NCI-H1694 (cell line): ENCODE results near the gene WFIKKN2.
"Not testable (repeated sequence)": the region's sequence is repeated elsewhere in the genome, so short reads cannot be mapped to it uniquely, and the experiment has no call there.

ENCODE experiments used
- DNase-seq: peaks from one replicate; lab custom pipeline; 2025; lab: John Stamatoyannopoulos, UW

Gene WFIKKN2

DNA sequence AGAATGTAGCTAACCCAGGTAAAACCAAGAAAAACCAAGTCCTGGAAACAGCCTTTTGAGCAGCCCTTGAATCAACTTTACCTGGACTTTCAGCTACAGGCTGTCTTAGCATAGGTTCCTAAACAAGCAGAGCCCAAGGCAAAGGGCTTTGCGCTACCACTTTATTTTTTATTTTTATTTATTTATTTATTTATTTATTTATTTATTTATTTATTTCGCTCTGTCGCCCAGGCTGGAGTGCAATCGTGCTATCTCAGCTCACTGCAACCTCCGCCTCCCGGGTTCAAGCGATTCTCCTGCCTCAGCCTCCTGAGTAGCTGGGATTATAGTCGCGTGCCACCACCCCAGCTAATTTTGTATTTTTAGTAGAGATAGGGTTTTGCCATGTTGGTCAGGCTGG is 41.7 kb downstream of the WFIKKN2 start:
- DNase-seq, result not testable (repeated sequence)

DNA sequence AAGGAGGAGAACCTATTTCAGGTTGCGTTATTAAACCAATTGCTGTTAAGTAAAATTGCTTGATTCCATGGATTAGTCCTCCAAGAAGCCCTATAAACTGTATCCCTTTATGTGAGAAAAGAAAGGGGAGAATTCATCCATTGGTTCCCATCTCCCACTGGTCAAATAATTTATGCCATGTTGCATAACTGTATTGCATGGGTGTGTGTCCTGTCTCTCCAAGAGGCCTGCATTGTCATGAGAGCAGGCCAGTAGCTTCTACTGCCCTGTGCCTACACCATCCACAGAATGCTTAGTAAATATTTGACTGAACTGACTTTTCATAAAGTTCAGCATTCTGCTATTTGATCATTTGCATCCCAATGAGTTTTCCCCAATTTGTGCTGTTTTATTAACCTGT is 42.5 kb downstream of the WFIKKN2 start:
- DNase-seq, result no peak

DNA sequence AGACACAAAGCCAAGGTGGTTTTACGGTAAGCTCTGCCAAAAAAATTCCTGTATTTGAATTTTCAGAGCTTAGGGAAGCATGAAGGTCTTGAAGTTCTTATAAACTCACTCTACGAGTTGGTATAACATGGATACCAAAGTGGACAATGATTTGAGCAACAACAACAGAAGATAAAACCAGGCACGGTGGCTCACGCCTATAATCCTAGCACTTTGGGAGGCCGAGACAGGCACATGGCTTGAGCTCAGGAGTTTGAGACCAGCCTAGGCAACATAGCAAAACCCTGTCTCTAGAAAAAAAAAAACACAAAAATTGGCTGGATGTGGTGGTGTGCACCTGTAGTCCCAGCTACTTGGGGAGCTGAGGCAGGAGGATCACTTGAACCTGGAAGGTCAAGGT is 43.7 kb downstream of the WFIKKN2 start:
- no peak for DNase-seq

DNA sequence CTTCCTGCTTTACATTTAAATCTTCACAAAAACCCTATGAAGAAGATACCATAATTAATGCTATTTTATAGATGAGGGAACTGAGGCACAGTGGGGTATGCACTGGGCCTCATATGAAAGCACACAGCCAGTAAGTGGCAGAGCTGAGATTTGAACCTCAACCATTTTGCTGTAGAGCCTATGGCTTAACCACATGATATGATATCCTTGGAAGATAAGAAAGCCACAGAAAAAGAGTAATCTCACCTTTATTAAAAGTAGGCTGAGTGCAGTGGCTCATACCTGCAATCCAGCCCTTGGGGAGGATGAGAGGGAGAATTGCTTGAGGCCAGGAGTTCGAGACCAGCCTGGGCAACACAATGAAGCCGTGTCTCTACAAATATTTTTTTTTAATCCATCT is 45.8 kb downstream of the WFIKKN2 start:
- no peak for DNase-seq

DNA sequence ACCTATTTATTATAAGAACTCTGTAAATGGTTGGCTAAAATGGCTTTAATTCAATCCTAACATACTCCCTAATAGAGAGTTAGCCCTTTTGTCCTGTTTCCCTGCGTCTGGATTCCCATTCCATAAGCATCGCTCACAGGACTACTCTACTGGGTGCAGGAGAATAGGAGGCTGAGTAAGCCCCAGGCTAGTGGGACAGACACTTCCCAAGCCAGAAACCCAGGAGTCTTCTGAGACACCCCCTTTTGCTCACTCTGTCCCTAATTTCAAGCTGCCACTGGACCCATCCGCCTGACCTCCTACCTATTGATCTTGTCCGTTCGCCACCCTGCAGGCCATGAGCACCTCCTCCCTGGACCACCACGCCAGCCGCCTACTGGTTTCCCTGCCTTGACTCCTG is 47.5 kb downstream of the WFIKKN2 start:
- DNase-seq, result no peak

DNA sequence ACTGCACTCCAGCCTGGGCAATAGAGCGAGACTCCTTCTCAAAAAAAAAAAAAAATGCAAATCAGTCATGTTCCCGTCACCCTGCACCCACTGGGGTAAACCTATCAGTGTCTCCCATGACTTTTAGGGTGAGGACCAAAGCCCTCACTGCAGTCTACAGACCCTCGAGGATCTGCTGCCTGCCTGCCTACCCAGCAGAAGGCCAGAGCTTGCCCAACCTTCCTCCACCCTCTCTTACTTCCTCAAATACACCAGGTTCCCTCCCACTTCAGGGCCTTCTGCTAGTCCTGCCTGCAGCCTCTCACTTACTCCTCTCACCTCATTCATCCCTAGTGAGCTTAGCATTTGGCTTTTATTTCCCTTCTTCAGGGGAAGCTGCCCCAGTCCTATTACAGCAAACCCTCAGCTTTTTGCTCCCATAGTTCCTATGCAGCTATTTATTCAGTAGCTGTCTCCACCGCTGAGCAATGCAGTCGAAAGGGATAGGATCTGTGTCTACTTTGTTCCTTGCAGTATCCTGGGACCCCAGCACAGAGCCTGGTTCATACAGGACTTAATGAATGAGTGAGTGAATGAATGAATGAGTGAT is 48.6 kb downstream of the WFIKKN2 start:
- DNase-seq, result no peak

DNA sequence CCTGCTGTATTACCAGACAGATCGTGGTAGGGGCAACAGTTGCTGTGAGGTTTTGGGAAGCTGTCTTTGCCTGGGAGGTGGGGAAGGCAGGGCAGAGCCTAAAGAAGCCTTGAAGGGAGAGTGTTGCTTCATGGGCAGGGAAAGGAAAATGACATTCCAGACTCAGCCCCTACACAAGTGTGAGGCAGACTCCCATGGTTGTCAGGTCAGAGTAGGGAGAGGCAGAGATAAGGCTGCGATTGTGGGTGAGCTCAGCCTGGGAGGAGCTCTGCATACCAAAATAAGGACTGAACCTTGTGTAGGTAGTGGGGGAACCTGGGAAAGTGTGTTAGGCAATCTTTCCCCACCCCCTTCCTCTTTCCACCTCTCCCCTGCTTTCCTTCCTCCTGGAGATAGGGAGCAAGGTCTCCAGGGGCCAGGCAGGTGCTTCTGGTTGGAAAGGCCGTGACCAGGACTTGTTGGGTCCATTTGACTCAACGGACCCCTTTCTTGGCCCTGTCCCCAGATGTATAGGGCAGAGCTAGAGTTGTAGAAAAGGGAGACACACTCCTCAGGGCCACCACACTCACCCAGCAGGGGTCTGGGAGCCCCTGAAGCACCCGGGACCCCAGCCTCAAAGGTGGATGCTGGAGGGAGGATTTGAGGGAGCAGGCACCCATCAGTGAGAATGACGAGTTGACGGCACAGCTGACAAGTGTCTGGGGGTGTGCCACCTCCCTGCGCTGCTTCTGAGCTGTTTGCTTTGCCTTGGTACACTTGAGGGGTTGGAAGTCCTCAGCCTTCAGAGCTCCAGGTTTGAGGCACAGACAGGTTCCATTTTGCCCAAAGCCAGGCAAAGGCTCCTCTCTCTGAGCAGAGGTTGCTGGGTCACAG is 49.3 kb downstream of the WFIKKN2 start:
- no peak for DNase-seq

DNA sequence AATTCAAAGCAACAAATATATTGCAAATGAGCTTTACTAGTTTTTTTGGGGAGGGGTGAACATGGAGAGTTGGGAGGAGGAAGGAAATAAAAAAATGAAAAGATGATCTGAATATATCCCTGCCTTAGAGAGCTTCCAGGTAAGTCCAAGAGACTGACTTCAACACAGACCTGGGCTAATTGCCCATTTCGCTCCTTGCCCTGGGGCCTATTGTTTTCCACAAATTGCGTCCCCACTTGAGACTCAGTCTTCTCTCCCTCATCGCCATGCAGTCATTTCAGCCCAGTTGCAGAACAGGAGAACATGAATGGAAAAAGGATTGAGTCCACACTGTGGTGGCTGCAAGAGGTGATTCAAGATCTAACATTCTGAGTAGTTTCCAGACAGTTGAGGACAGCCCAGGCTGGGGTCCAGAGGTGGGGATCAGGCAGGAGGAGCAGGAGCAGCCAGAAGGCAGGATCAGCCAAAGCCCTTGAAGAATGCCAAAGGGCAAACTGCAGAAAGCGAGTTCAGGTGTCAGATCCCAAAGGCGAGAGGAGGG is 52.4 kb downstream of the WFIKKN2 start:
- DNase-seq, result no peak

DNA sequence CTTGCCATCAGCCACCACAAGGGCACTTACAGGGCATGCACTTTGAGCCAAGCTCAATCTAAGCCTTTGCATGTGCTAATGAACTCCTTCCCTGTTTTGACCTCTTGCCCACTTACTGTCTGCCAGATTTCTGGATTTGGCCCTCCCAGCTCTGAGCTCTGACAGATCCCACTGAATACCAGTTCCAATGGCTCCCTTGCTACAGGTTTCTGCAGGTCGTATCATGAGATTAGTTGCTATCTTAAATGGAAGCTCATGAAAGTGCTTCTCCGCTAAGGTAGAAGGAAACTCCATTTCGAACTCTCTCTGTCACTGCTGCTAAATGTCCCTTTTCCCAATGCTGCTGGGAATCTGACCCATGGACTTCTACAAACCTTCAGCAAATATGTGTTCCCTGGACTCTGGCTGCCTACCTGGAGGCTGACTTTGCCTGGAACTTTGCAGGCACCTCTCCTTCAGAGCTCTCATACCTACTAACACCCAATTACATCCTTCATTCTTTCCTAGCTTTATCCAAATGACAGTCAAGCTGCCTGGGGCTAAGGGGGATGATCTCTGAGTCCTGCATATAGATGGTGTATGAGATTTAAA is 54.2 kb downstream of the WFIKKN2 start:
- no peak for DNase-seq

DNA sequence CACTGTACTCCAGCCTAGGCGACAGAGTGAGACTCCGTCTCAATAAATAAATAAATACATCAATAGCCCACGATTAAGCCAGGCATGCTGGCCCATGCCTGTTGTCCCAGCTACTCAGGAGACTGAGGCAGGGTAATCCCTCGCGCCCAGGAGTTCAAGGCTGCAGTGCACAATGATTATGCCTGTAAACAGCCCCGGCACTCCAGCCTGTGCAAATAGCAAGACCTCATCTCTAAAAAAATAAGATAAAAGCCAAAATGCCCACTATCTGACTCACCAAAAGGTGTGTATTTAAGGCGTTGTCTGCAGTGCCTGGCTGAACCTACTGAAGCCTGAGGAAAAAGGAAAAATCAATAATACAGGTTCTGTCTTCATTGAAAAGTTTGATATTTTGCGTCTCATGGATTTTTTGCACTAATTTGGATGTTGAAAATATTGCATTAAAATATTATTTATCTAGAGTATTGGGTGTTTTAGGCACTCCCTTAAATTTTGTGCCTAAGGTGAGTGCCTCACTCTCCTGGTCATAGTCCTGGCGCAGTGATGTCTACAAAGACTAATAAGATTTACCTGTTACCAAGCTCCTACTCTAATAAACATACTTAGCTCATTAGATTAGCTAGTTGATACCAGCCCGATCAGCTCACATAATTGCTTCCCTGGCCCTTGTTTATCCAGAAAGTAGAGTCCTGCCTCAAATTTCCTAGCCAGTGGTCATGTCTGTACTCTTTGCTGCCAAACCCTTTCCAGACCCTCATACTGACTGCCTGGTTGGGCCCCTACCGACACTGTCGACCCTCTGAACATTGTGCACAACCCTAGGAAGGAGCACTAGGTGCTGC is 55.5 kb downstream of the WFIKKN2 start:
- DNase-seq, result no peak

DNA sequence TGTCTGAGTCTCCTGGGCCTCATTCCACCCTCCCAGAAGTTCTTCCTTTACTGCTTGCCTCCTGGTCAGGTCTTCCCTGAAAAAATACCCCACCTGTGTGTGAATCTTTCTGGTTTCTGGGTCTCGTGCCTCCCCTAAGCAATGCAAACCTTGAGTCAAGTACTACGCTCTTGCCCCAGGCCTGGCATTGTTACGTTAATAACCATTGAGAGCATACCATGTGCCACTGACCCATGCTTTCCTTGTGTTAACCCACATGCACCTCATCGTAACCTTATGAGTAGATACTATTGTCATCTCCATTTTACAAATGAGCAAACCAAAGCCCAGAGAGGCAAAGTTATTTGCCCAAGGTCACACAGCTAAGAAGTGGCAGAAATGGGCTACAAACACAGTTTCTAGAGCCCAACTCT is 56.2 kb downstream of the WFIKKN2 start:
- no peak for DNase-seq
